ENCODE measurements around the gene KPNA1. TPM values are rescaled to one million over a fixed set of nuclear protein-coding genes. Genes with fewer than 3 reads are reported as not detected.
A peak's percentile ranks its signal among the peaks of the same experiment; 100 is the strongest.

KPNA1 gene
- total and polyA plus RNA-seq, 2 of the 13 experiments (the other 11 are each of a cell fraction or from before 2014, with no cell fraction given), result 15.4 to 30.0 TPM

- no peak; the same call in none of the 2 replicates for TF ChIP-seq ZNF605 (CRISPR knock-in tag; IDR thresholded peaks at IDR 0.05)
- TF ChIP-seq JUNB (CRISPR knock-in tag; IDR thresholded peaks at IDR 0.05; ENCODE audit: borderline replicate concordance), result no peak
- TF ChIP-seq CHD2 (IDR thresholded peaks at IDR 0.05; ENCODE audit: low read depth, low read length), result peak; percentile 29; the same call in 1 of the 2 replicates
- no peak for TF ChIP-seq KDM4B (CRISPR knock-in tag; IDR thresholded peaks at IDR 0.05)
- TF ChIP-seq MIXL1 (CRISPR knock-in tag; IDR thresholded peaks at IDR 0.05), result no peak
- peak; percentile 64 for TF ChIP-seq RAD21 (CRISPR knock-in tag; IDR thresholded peaks at IDR 0.05)
- peak; percentile 99 for TF ChIP-seq ZFX (CRISPR knock-in tag; IDR thresholded peaks at IDR 0.05; ENCODE audit: low read depth)
- TF ChIP-seq ATRX (CRISPR knock-in tag; IDR thresholded peaks at IDR 0.05; ENCODE audit: borderline replicate concordance), result no peak
- peak; percentile 44; the same call in 1 of the 2 replicates for TF ChIP-seq ZNF543 (CRISPR knock-in tag; IDR thresholded peaks at IDR 0.05)
- no peak for TF ChIP-seq ZNF101 (CRISPR knock-in tag; IDR thresholded peaks at IDR 0.05; ENCODE audit: borderline replicate concordance, low read depth)
- TF ChIP-seq TAF1 (CRISPR knock-in tag; IDR thresholded peaks at IDR 0.05), result peak; percentile 82
- peak; percentile 75 for TF ChIP-seq ZNF281 (CRISPR knock-in tag; IDR thresholded peaks at IDR 0.05; ENCODE audit: borderline replicate concordance)
- TF ChIP-seq TEF (CRISPR knock-in tag; IDR thresholded peaks at IDR 0.05), result 0 out of 2 replicates have a peak, but pooled peaks have one; percentile 66
- TF ChIP-seq PHF8 (CRISPR knock-in tag; IDR thresholded peaks at IDR 0.05), result peak; percentile 95
- TF ChIP-seq TFE3 (CRISPR knock-in tag; IDR thresholded peaks at IDR 0.05), result 0 out of 2 replicates have a peak, but pooled peaks have one; percentile 16
- TF ChIP-seq ZNF232 (CRISPR knock-in tag; IDR thresholded peaks at IDR 0.05; ENCODE audit: borderline replicate concordance), result peak; percentile 87; the same call in 1 of the 2 replicates
- peak; percentile 43; the same call in 1 of the 2 replicates for TF ChIP-seq TMF1 (CRISPR knock-in tag; IDR thresholded peaks at IDR 0.05; ENCODE audit: low read depth)
- TF ChIP-seq SKI (IDR thresholded peaks at IDR 0.05; ENCODE audit: partially characterized antibody), result peak; percentile 69
- TF ChIP-seq ZBTB39 (CRISPR knock-in tag; IDR thresholded peaks at IDR 0.05), result peak; percentile 61; the same call in 1 of the 2 replicates
- peak; percentile 81; the same call in 1 of the 2 replicates for TF ChIP-seq ZNF607 (CRISPR knock-in tag; IDR thresholded peaks at IDR 0.05; ENCODE audit: borderline replicate concordance)
- 0 out of 2 replicates have a peak, but pooled peaks have one; percentile 48 for TF ChIP-seq ZNF616 (CRISPR knock-in tag; IDR thresholded peaks at IDR 0.05; ENCODE audit: low read depth)
- 0 out of 2 replicates have a peak, but pooled peaks have one; percentile 25 for TF ChIP-seq CBX5 (CRISPR knock-in tag; IDR thresholded peaks at IDR 0.05; ENCODE audit: borderline replicate concordance)
- no peak for TF ChIP-seq SOX5 (CRISPR knock-in tag; IDR thresholded peaks at IDR 0.05; ENCODE audit: borderline replicate concordance)
These were observed at the start of gene KPNA1 (continued) for GRCh38 chr3:122514123-122515019.

Data from HepG2 (cell line).